GM23338 (cell line): Measurements from ENCODE around the gene SLX4IP. TPM values are rescaled to one million over a fixed set of nuclear protein-coding genes. Genes with fewer than 3 reads are reported as not detected.

Experiments used
- ATAC-seq: fragments of 200-7000 bp; cut with Tn5 transposase; 3 replicates; pipeline ENCODE4 v1.9.1; 2020
- DNase-seq: peaks from one replicate; pipeline ENCODE4 v3.0.0-alpha.2; 2015; ENCODE audit warnings: low spot score
- H2AFZ ChIP-seq: fragments of 200-600 bp; sonication (generic); 2 replicates; pipeline ENCODE4 v1.8.0; 2016; ENCODE audit warnings: antibody characterized with exemption, mild to moderate bottlenecking, moderate library complexity
- H3F3A ChIP-seq: fragments of 200-600 bp; sonication (generic); replicated peaks from 2 replicates; pipeline ENCODE4 v1.8.0; 2017; ENCODE audit warnings: antibody characterized with exemption, mixed run types, low read depth
- H3K27ac ChIP-seq: fragments of 200-600 bp; sonication (generic); 2 replicates; pipeline ENCODE4 v1.6.1; 2016; ENCODE audit warnings: low read depth
- H3K27me3 ChIP-seq: fragments of 200-600 bp; sonication (generic); 2 replicates; pipeline ENCODE4 v1.8.0; 2016; ENCODE audit warnings: mild to moderate bottlenecking, mixed run types, moderate library complexity; ENCODE audit not compliant: insufficient read depth
- H3K36me3 ChIP-seq: fragments of 200-600 bp; sonication (generic); 2 replicates; pipeline ENCODE4 v1.8.0; 2016; ENCODE audit warnings: mild to moderate bottlenecking; ENCODE audit not compliant: insufficient read depth
- H3K4me1 ChIP-seq: fragments of 200-600 bp; sonication (generic); 2 replicates; pipeline ENCODE4 v1.8.0; 2016; ENCODE audit warnings: mild to moderate bottlenecking, moderate library complexity; ENCODE audit not compliant: insufficient read depth
- H3K4me2 ChIP-seq: fragments of 200-600 bp; sonication (generic); 2 replicates; pipeline ENCODE4 v1.7.1; 2017; ENCODE audit warnings: mixed run types
- H3K4me3 ChIP-seq: fragments of 200-600 bp; sonication (generic); 2 replicates; pipeline ENCODE4 v1.6.1; 2016; ENCODE audit warnings: mixed run types
- H3K79me2 ChIP-seq: fragments of 200-600 bp; sonication (generic); replicated peaks from 2 replicates; pipeline ENCODE4 v1.8.0; 2017; ENCODE audit warnings: mild to moderate bottlenecking; ENCODE audit not compliant: insufficient read depth
- H3K9me2 ChIP-seq: fragments of 200-600 bp; sonication (generic); 2 replicates; pipeline ENCODE4 v1.8.0; 2017; ENCODE audit not compliant: insufficient read depth
- H4K20me1 ChIP-seq: fragments of 200-600 bp; sonication (generic); replicated peaks from 2 replicates; pipeline ENCODE4 v1.8.0; 2017; ENCODE audit warnings: mild to moderate bottlenecking; ENCODE audit not compliant: insufficient read depth
- H3K27ac Mint-ChIP-seq: 2 replicates; pipeline ENCODE4 v1.8.0; 2020; ENCODE audit warnings: inconsistent platforms, mild to moderate bottlenecking, moderate library complexity, mixed read lengths
- H3K27me3 Mint-ChIP-seq: 3 replicates; pipeline ENCODE4 v1.8.0; 2022; ENCODE audit warnings: low read depth, mild to moderate bottlenecking, moderate library complexity, mixed read lengths, inconsistent platforms; ENCODE audit not compliant: insufficient read depth, poor library complexity
- H3K36me3 Mint-ChIP-seq: 3 replicates; pipeline ENCODE4 v1.8.0; 2021; ENCODE audit warnings: low read depth, mild to moderate bottlenecking, inconsistent platforms, moderate library complexity, mixed read lengths
- H3K4me1 Mint-ChIP-seq: 3 replicates; pipeline ENCODE4 v1.8.0; 2020; ENCODE audit warnings: mild to moderate bottlenecking, inconsistent platforms, mixed read lengths
- H3K4me3 Mint-ChIP-seq: 3 replicates; pipeline ENCODE4 v1.8.0; 2021; ENCODE audit warnings: moderate library complexity, mild to moderate bottlenecking, inconsistent platforms, mixed read lengths
- H3K9me3 Mint-ChIP-seq: 3 replicates; pipeline ENCODE4 v1.8.0; 2020; ENCODE audit warnings: moderate library complexity, mild to moderate bottlenecking, inconsistent platforms, mixed read lengths
- CREB1 ChIP-seq: fragments of 250-450 bp; sonication (Bioruptor Pico); IDR thresholded peaks from 2 replicates; pipeline ENCODE4 v1.5.0; 2020; ENCODE audit warnings: low read depth, mild to moderate bottlenecking, moderate library complexity
- CTCF ChIP-seq, 2 experiments: fragments of 200-600 bp in 1 of 2; sonication (generic) in 1 of 2; conservative IDR thresholded peaks; 2 replicates each; pipeline versions ENCODE4 v1.5.1 to v1.6.1; 2016 to 2017; ENCODE audit warnings: antibody characterized with exemption in 2 of 2, low read depth in 2 of 2, mild to moderate bottlenecking in 2 of 2, moderate library complexity in 1 of 2
- ETS1 ChIP-seq: IDR thresholded peaks from 2 replicates; pipeline ENCODE4 v1.6.1; 2016; ENCODE audit warnings: antibody characterized with exemption
- EZH2 ChIP-seq: fragments of 200-600 bp; sonication (generic); IDR thresholded peaks from one replicate; pipeline ENCODE4 v1.8.0; 2017; ENCODE audit warnings: antibody characterized with exemption, mild to moderate bottlenecking, low read depth; ENCODE audit not compliant: unreplicated experiment
- POLR2AphosphoS5 ChIP-seq: IDR thresholded peaks from 2 replicates; pipeline ENCODE4 v1.6.1; 2016; ENCODE audit warnings: antibody characterized with exemption, low read depth
- REST ChIP-seq: IDR thresholded peaks from one replicate; pipeline ENCODE4 v1.6.1; 2018; ENCODE audit warnings: antibody characterized with exemption; ENCODE audit not compliant: unreplicated experiment
- ZNF462 ChIP-seq: fragments of 250-450 bp; sonication (Bioruptor Pico); IDR thresholded peaks from 2 replicates; pipeline ENCODE4 v1.5.0; 2020; ENCODE audit warnings: mild to moderate bottlenecking, moderate library complexity
- polyA plus RNA-seq: library from polyadenylated mRNA; unstranded; fragments of >200 nt; fragmentation: Nextera tagmentation; extraction: Ambion mirVana; gene quantifications from 2 replicates; pipeline ENCODE4 v1.2.1, GENCODE V29; 2016
- total RNA-seq: library from RNA; depleted of rRNA; stranded (reverse); fragments of >200 nt; shearing (Covaris generic); gene quantifications from 2 replicates; pipeline ENCODE4 v1.2.3, GENCODE V29; 2014

Gene SLX4IP
- total and polyA plus RNA-seq, 2 experiments from 2014 or later: 9.1 to 9.8 TPM

- Mint-ChIP-seq H3K4me3 (no peak overlapping the region), H3K27me3 (no peaks in the 10 kb centered on the region), H3K9me3 (no peaks in the 10 kb centered on the region), H3K4me1 (peaks cover 4% of the 10 kb centered on the region; the same call in 2 of the 3 replicates), H3K27ac (no peak overlapping the region), H3K36me3 (no peaks in the 10 kb centered on the region)
- Histone ChIP-seq H3K4me3 (no peak overlapping the region), H3K4me1 (no peaks in the 10 kb centered on the region), H3K36me3 (no peaks in the 10 kb centered on the region), H3K9me2 (no peaks in the 10 kb centered on the region), H3K4me2 (no peak overlapping the region), H2AFZ (no peak overlapping the region), H4K20me1 (no peaks in the 10 kb centered on the region), H3K27ac (no peak overlapping the region), H3K27me3 (no peaks in the 10 kb centered on the region), H3F3A (no peaks in the 10 kb centered on the region), H3K79me2 (no peaks in the 10 kb centered on the region)
- no peak for DNase-seq
- ATAC-seq: no peak
- TF ChIP-seq REST (no peak), POLR2AphosphoS5 (no peak), EZH2 (no peak), CREB1 (CRISPR knock-in tag) (no peak), ZNF462 (CRISPR knock-in tag) (no peak), ETS1 (no peak), CTCF (conservative IDR thresholded peaks at IDR 0.05; ENCODE audit: low read depth in 2 of 2) (no peak)
Observed at GRCh38 chr20:10603378-10603777, 168.3 kb downstream of the SLX4IP start.
